HL-60/S4 treated with phorbol 12-myristate 13-acetate at 8.2 ng/mL for 4 days and 3 days (cell line): ENCODE data around the gene SZT2.
"Not testable (repeated sequence)": the region's sequence is repeated elsewhere in the genome, so short reads cannot be mapped to it uniquely, and the experiment has no call there.

Source experiments
- in situ Hi-C: fragments of 300-500 bp; cut with MboI; formaldehyde crosslinking; loops from 2 replicates; pipeline ENCODE4 v1.15.0; 2022; ENCODE audit warnings: low sequenced_read_pairs

SZT2 gene

GRCh38 chr1:43477716-43478115, 88.0 kb downstream of the SZT2 start:
- in situ Hi-C loops: no loop called here

GRCh38 chr1:43479414-43479813, 89.7 kb downstream of the SZT2 start:
- in situ Hi-C loops: no loop called here

DNA sequence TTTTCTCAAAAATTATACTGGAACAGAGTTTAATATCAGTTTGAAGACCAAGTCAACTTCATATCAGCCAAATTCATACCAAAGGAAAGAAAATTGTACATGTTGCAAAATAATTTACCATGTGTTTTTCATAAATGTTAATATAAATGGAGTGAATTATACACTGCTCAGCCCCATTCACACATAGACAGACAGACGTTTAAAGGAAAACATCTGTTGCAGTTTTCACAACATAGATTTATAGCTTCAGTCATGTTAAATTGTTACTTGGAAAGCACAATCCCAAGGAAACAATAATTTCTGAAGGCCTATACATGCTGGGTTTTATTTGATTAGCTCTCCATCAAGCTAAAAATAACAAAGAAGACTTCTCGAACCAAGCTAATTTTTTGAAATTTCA, 91.8 kb downstream of the SZT2 start:
- in situ Hi-C loops: no loop called here

DNA sequence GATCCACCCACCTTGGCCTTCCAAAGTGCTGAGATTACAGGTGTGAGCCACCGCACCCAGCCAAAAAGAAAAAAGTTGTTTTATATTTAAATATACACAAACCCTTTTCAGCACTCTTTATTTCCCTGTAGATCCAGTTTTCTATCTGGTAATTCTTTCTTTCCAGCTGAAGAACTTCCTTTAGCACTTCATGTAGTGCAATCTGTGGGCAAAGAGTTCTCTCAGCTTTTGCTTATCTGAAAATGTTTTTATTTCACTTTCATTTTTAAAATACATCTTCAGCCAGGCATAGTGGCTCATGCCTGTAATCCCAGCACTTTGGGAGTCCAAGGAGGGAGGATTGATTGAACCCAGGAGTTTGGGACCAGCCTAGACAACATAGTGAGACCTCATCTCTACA, 92.5 kb downstream of the SZT2 start:
- in situ Hi-C loops: no loop called here

DNA sequence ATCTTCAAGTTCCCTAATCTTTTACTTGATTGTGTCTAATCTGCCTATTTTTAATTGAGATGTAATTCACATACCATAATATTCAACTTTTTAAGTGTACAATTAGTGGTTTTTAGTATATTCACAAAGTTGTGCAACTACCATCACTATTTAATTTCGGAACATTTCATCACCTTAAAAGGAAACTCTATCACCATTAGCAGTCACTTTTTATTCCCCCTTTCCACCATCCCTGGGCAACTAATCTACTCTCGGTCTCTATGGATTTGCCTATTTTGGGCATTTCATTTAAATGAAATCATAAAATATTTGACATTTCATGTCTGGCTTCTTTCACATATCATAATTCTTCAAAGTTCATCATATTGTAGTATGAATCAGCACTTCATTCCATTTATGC, 94.7 kb downstream of the SZT2 start:
- in situ Hi-C loops: no loop called here

DNA sequence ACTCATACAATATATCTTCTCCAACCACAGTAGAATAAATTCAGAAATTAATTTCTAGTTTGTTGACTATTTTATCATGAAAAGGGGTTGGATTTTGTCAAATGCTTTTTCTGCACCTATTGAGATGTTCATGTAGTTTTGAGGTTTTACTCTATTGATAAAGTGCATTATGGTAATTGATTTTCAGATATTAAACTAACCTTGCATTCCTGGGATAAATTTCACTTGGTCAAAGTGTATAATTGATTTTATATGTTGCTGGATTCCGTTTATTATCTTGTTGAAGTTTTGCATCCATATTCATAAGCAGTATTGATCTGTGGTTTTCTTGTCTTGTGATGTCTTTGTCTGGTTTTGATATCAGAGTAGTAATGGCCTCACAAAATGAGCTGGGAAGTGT, 98.5 kb downstream of the SZT2 start:
- in situ Hi-C loops: no loop called here

DNA sequence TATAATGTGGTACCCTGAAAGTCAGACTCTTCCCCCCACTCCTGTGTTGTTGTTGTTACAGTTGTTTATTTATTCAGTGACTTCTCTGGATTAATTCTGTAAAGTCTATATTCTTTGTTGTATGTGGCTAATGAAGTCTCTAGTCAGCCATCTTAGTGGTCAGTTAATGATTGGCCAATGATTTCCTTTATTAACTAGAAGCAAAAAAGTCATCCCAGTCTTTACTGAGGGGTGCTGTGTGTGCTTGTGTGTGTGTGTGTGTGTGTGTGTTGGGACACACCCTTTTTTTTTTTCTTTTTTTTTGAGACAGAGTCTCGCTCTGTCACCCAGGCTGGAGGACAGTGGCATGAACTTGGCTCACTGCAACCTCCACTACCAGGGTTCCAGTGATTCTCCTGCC, 101.4 kb downstream of the SZT2 start:
- in situ Hi-C loops: no loop called here

- in situ Hi-C loops: no loop called here
Measured at GRCh38 chr1:43492826-43493225, 103.1 kb downstream of the SZT2 start.

DNA sequence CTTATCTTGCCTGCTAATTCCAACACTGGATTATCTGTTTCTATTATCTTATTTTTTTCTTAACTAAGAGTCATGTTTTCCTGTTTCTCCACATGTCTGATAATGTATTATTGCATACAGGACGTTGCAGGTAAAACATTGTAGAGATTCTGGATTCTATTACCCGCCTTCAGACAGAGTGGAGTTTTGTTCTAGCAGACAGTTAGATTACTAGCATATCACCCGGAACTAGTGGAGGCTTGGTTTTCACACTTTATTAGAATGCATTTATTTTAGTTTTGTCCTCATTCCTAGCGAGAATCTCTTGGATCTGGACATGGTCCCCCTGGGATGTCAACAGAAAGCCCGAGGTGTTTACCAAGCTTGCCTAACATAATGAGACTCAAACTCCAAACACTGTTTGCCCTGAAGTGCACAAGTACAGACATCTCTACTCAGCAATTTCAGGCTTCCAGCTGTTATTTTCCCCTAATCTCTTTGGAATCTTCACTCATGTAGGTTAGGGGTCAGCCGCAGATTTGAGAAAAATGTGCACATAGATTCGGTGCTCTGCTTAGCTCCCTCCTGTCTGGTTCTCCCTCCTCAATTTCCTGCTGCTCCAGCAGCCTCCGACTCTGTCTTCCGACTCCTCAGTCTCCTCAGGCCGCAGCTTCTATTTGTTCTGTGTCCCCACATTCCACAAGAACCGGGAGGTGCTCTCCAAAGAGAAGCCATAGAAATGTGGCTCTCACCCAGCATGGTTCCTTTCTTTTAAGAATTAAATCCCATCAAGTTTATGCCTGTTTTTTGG, 104.2 kb downstream of the SZT2 start:
- in situ Hi-C loops: no loop called here

DNA sequence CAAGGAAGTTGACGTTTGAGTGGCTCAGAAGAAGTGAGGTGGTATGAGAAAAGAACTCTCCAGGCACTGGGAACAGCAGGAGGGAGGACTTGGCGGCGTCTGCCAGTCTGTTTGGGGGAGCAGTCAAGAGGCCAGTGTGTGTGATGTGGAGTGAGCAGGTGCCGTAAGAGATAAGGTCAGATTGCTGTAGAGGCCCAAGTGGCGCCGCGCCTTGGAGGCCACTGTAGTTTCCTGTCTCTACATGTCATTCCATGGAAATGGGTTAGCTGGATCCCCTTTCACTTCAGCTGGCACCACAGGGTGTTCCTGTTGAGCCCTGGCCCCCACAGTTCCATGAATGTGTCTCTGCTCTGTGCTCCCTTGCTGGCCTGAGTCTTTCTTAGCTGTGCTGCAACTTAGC, 105.5 kb downstream of the SZT2 start:
- in situ Hi-C loops: no loop called here

- in situ Hi-C loops: no loop called here
Measured at GRCh38 chr1:43499898-43500297, 110.2 kb downstream of the SZT2 start.

- in situ Hi-C loops: not testable (repeated sequence)
Measured at GRCh38 chr1:43501806-43502205, 112.1 kb downstream of the SZT2 start.

DNA sequence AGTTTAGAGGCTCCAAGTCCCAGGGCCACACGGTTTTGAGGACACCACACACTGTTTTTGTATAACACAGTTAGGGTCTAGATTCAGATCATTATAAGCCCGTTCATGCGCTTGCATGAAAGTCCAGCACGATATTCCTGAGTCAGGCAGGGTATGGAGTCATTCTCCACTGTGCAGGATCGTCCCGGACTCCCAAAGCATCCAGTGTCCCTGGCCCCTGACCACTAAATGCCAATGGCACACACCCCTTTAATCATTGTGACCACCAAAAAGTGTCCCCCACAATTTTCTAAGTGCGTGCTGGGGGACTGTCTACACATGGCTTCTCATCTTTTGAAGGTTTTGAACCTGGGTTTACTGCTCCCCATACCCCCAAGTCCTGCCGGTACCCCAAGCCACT, 113.8 kb downstream of the SZT2 start:
- in situ Hi-C loops: no loop called here
